ENCODE measurements around the gene TBC1D21.

The TBC1D21 gene

DNA sequence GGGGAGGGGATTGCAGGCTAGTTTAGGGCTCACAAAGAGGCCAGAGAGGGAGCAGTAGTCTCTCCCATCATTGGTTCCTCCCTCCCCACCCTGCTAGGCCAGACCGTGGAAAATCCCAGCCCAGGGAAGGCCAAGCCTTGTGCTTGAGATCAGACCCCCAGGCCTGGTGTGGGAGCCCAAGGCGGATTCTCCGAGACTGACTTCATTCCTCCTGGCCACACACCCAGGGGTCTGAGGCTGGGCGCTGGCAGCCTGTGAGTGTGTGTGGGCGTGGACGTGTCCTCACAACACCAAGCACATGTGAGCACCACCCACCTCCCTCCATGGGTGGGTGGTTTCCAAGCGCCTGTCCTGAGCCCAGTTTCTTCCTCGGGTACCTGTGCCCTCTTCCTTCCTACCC, 57.0 kb downstream of the TBC1D21 start:
- no peak for FAIRE-seq
- no peak for TF ChIP-seq POU2F2 (IDR thresholded peaks at IDR 0.05; ENCODE audit: low read depth, low read length)
- TF ChIP-seq SPI1 (IDR thresholded peaks at IDR 0.05; ENCODE audit: low read depth, low read length): no peak
- TF ChIP-seq TAF1 (IDR thresholded peaks at IDR 0.05; ENCODE audit: low read depth, low read length): no peak
- no peak for TF ChIP-seq POLR2A (IDR thresholded peaks at IDR 0.05; ENCODE audit: low read depth, low read length)
- no peak for TF ChIP-seq PAX5 (IDR thresholded peaks at IDR 0.05; ENCODE audit: insufficient read depth, low read length, severe bottlenecking)
- TF ChIP-seq POLR2AphosphoS5 (IDR thresholded peaks at IDR 0.05; ENCODE audit: low read depth, low read length): no peak
- DNase-seq (ENCODE audit: insufficient read length, low spot score): no peak

DNA sequence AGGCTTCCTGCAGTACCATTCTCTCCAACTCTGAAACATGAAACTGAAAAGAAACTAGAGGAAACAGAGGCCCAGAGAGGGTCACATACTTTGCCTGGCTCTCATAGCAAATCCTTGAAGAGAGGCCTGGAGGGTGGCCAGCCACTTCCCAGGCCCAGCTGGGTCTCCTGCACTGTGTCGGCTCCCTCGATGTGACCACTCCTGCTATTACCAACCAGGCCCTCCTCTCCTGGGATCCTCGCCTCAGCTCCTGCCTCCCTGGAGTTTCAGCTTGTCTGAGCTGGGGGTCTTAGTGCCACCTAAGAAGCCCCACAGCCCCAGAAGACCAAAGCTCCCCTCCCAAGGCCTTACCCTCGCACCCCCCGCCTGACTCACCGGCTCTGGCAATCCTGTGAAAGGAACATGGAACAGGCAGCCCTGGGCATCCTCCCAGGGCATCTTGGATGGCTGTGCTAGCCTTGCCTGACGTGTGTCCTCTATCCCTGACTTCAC, 57.5 kb downstream of the TBC1D21 start:
- TF ChIP-seq PAX5 (IDR thresholded peaks at IDR 0.05; ENCODE audit: insufficient read depth, low read length, severe bottlenecking) (no peak), POLR2AphosphoS5 (IDR thresholded peaks at IDR 0.05; ENCODE audit: low read depth, low read length) (no peak), TAF1 (IDR thresholded peaks at IDR 0.05; ENCODE audit: low read depth, low read length) (no peak), SPI1 (IDR thresholded peaks at IDR 0.05; ENCODE audit: low read depth, low read length) (no peak), POLR2A (IDR thresholded peaks at IDR 0.05; ENCODE audit: low read depth, low read length) (no peak), POU2F2 (IDR thresholded peaks at IDR 0.05; ENCODE audit: low read depth, low read length) (no peak)
- DNase-seq (ENCODE audit: insufficient read length, low spot score) (no peak), FAIRE-seq (no peak)

DNA sequence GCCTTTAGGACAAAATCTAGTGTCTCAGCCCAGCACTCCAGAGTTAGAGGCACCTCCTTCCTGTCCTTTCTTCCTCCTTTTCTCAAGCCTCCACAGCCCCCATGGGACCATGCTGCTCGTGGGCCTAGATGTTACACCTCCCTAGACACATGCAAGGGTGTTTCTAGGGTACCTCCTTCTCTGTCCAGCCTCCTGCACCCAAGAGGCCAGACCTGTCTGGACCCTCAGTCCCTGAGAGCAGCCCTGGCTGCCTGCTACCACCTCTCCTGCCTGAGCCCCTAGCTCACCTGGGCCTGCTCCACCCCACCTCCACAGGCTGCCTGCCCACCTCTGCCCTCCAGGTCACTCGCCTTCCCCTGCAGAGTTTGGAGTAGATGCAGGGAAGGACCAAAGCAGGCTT, 58.1 kb downstream of the TBC1D21 start:
- no peak for DNase-seq (ENCODE audit: insufficient read length, low spot score)
- TF ChIP-seq POLR2A (IDR thresholded peaks at IDR 0.05; ENCODE audit: low read depth, low read length) (no peak), PAX5 (IDR thresholded peaks at IDR 0.05; ENCODE audit: insufficient read depth, low read length, severe bottlenecking) (no peak), SPI1 (IDR thresholded peaks at IDR 0.05; ENCODE audit: low read depth, low read length) (no peak), POU2F2 (IDR thresholded peaks at IDR 0.05; ENCODE audit: low read depth, low read length) (no peak), TAF1 (IDR thresholded peaks at IDR 0.05; ENCODE audit: low read depth, low read length) (no peak), POLR2AphosphoS5 (IDR thresholded peaks at IDR 0.05; ENCODE audit: low read depth, low read length) (no peak)
- no peak for FAIRE-seq

DNA sequence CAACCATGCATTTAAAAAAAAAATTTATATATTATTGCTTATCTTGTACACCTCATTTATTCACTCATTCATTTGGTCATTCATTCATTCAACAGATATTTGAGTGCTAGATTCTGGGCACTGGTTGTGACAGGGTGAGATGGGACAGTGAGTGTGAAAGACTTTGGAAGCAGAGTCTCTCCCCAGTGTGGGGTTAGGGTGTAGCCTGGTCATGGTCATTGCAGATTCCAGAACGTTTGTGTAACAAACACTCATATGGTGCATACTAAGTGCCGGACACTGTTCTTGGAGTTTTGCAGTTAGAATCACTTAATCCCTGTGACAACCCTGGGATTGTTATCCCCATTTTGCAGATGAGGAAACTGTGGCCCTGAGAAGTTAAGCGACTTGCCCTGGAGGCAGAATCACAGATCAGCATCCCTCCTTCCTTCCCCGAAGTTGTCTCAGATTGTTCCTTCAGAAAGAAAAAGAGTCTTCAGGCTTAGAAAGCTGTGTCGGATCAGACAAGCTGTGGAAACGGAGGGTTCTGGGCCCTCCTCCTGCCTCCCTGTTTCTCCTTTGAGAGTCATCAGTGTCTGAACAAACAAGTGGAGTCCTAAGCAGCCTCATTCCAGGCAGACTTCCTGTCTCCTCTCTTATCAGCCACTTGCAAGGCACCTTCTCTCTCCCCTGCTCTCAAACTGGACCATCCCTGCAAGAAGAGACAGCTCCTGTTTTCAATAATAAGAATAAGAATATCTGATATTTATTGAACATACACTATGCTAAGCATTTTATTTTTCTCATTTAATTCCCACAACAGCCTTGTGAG, 59.2 kb downstream of the TBC1D21 start:
- DNase-seq (ENCODE audit: insufficient read length, low spot score) (no peak), FAIRE-seq (no peak)
- TF ChIP-seq PAX5 (IDR thresholded peaks at IDR 0.05; ENCODE audit: insufficient read depth, low read length, severe bottlenecking): no peak
- TF ChIP-seq POLR2A (IDR thresholded peaks at IDR 0.05; ENCODE audit: low read depth, low read length): no peak
- TF ChIP-seq SPI1 (IDR thresholded peaks at IDR 0.05; ENCODE audit: low read depth, low read length): no peak
- TF ChIP-seq TAF1 (IDR thresholded peaks at IDR 0.05; ENCODE audit: low read depth, low read length): no peak
- no peak for TF ChIP-seq POLR2AphosphoS5 (IDR thresholded peaks at IDR 0.05; ENCODE audit: low read depth, low read length)
- no peak for TF ChIP-seq POU2F2 (IDR thresholded peaks at IDR 0.05; ENCODE audit: low read depth, low read length)

DNA sequence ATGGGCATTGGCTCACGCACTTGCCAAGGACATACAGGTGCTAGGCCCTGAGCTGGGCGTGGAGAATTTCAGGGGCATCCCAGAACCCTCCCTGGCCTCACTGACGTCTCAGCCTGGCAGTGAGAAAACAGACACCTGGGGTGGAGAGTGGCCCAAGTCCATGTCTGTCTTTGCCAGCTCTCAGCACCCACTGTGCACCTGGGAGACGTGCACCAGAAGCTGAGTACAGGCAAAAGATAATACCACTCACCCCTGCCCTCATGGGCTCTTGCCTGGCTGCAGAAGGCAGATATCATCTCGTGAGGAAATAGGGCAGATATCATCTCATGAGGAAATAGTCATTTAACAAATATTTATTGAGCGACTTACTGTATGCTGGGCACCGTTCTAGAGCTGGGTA, 60.9 kb downstream of the TBC1D21 start:
- no peak for FAIRE-seq
- TF ChIP-seq SPI1 (IDR thresholded peaks at IDR 0.05; ENCODE audit: low read depth, low read length) (no peak), POLR2A (IDR thresholded peaks at IDR 0.05; ENCODE audit: low read depth, low read length) (no peak), POU2F2 (IDR thresholded peaks at IDR 0.05; ENCODE audit: low read depth, low read length) (no peak), POLR2AphosphoS5 (IDR thresholded peaks at IDR 0.05; ENCODE audit: low read depth, low read length) (no peak), PAX5 (IDR thresholded peaks at IDR 0.05; ENCODE audit: insufficient read depth, low read length, severe bottlenecking) (no peak), TAF1 (IDR thresholded peaks at IDR 0.05; ENCODE audit: low read depth, low read length) (no peak)
- DNase-seq (ENCODE audit: insufficient read length, low spot score): no peak

DNA sequence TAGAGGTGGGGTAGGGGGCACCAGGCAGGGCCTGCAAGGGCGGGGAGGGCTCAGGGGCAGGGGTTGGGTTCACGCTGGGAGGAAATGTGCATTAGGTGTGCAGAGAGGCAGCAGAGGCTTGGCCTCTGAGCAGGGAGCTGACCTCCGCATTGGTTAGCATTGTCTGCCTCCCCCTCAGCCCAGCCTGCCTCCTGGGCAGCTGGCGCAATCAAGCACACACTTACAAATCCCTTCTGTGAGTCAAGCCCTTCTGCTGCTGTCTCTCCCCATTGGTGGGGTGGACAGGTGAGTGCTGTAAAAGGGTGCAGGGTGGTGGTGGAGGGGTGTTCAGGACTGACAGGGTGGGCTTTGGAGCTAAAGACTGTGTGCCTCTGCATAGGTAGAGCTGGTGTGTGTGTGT, 62.2 kb downstream of the TBC1D21 start:
- TF ChIP-seq POLR2A (IDR thresholded peaks at IDR 0.05; ENCODE audit: low read depth, low read length): no peak
- TF ChIP-seq PAX5 (IDR thresholded peaks at IDR 0.05; ENCODE audit: insufficient read depth, low read length, severe bottlenecking): no peak
- no peak for TF ChIP-seq TAF1 (IDR thresholded peaks at IDR 0.05; ENCODE audit: low read depth, low read length)
- no peak for TF ChIP-seq POLR2AphosphoS5 (IDR thresholded peaks at IDR 0.05; ENCODE audit: low read depth, low read length)
- TF ChIP-seq POU2F2 (IDR thresholded peaks at IDR 0.05; ENCODE audit: low read depth, low read length): no peak
- TF ChIP-seq SPI1 (IDR thresholded peaks at IDR 0.05; ENCODE audit: low read depth, low read length): no peak
- FAIRE-seq (no peak), DNase-seq (ENCODE audit: insufficient read length, low spot score) (no peak)

DNA sequence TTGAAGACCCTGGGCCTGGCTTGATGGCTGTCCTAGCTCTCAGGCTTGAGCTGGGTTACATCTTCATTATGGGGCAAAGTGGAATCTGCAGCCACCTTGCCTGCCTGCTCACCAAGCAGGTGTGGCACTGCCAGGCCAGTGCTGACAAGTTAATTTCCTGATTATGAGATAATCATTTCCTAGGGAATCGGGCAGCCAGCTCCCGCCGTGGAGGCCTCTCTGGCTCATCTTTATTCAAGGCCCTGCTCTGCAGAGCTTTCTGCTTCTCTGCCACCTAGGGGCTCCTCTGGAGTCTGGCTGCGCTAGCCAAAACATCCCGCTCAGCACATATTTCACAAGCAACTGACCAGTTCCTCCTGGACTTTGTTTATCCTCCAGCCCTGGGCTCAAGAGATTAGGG, 62.8 kb downstream of the TBC1D21 start:
- no peak for TF ChIP-seq PAX5 (IDR thresholded peaks at IDR 0.05; ENCODE audit: insufficient read depth, low read length, severe bottlenecking)
- no peak for TF ChIP-seq POLR2AphosphoS5 (IDR thresholded peaks at IDR 0.05; ENCODE audit: low read depth, low read length)
- no peak for TF ChIP-seq SPI1 (IDR thresholded peaks at IDR 0.05; ENCODE audit: low read depth, low read length)
- no peak for TF ChIP-seq POU2F2 (IDR thresholded peaks at IDR 0.05; ENCODE audit: low read depth, low read length)
- TF ChIP-seq TAF1 (IDR thresholded peaks at IDR 0.05; ENCODE audit: low read depth, low read length): no peak
- TF ChIP-seq POLR2A (IDR thresholded peaks at IDR 0.05; ENCODE audit: low read depth, low read length): no peak
- DNase-seq (ENCODE audit: insufficient read length, low spot score) (no peak), FAIRE-seq (no peak)

DNA sequence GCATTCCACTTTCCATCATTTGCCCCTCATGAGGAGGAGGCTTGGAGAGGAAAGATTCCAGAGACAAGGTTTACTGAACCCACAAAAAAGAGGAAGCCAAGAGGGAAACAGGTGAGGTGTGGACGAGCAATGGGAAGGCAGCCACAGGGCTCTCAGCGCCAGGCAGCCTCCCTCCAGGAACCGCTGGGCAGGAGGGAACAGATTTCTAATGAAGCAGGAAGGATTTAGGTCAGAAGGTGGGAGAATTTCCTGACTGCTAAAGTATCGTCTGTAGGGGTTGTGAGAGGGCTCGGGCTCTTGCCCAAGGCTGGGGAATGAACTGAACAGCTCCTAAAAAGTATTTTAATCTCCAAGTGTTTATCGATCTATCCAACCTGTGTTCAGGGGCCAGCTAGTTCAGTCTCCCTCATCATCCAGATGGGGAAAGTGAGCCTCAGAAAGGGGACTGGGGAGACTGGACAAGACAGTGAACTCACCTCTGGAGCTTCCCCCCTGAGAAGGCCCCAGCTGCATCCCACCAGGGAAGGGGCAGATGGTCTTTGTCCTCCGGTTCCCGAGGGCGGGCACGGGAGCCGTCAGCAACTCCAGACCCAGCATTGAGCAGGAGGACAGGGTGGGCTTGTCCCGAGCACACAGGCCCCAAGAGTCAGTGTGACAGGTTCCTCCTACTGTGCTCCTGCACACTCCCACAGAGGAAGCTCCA, 63.4 kb downstream of the TBC1D21 start:
- no peak for FAIRE-seq
- no peak for TF ChIP-seq POU2F2 (IDR thresholded peaks at IDR 0.05; ENCODE audit: low read depth, low read length)
- TF ChIP-seq TAF1 (IDR thresholded peaks at IDR 0.05; ENCODE audit: low read depth, low read length): no peak
- TF ChIP-seq POLR2A (IDR thresholded peaks at IDR 0.05; ENCODE audit: low read depth, low read length): no peak
- no peak for TF ChIP-seq SPI1 (IDR thresholded peaks at IDR 0.05; ENCODE audit: low read depth, low read length)
- no peak for DNase-seq (ENCODE audit: insufficient read length, low spot score)

DNA sequence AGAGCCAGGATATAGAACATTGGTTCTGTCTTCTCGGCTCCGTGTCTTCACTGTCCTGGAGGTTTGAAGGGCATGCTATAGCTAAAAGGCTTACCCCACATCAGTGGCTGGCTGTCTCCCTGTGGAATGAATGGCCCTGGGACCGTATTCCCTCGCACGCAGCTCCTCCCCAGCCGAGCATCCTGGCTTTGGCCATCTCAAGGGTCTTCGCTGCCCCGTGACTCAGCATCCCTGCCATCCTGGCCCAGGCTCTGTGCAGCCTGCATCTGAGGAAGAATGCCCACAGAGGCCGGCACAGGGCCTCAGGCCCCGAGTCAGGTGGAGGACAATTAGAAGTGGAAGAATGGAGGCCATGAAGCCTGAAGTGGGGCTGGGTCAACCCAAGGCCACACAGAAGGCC, 63.9 kb downstream of the TBC1D21 start:
- TF ChIP-seq TAF1 (IDR thresholded peaks at IDR 0.05; ENCODE audit: low read depth, low read length): no peak
- TF ChIP-seq POU2F2 (IDR thresholded peaks at IDR 0.05; ENCODE audit: low read depth, low read length): no peak
- no peak for TF ChIP-seq SPI1 (IDR thresholded peaks at IDR 0.05; ENCODE audit: low read depth, low read length)
- no peak for TF ChIP-seq POLR2AphosphoS5 (IDR thresholded peaks at IDR 0.05; ENCODE audit: low read depth, low read length)
- no peak for TF ChIP-seq PAX5 (IDR thresholded peaks at IDR 0.05; ENCODE audit: insufficient read depth, low read length, severe bottlenecking)
- no peak for TF ChIP-seq POLR2A (IDR thresholded peaks at IDR 0.05; ENCODE audit: low read depth, low read length)
- FAIRE-seq: no peak
- no peak for DNase-seq (ENCODE audit: insufficient read length, low spot score)
